HEK293 (cell line): ENCODE data around the gene NRP2.

ENCODE experiments used
- AEBP2 ChIP-seq: fragments of 450-650 bp; formaldehyde crosslinking; IDR thresholded peaks from 2 replicates; pipeline ENCODE4 v1.5.1; 2016; ENCODE audit warnings: missing biosample characterization, missing genetic modification characterization, borderline replicate concordance
- KLF7 ChIP-seq: fragments of 450-650 bp; formaldehyde crosslinking; IDR thresholded peaks from 2 replicates; pipeline ENCODE4 v1.5.1; 2016; ENCODE audit warnings: missing biosample characterization, missing genetic modification characterization, borderline replicate concordance
- OVOL3 ChIP-seq: fragments of 450-650 bp; formaldehyde crosslinking; IDR thresholded peaks from 2 replicates; pipeline ENCODE4 v1.5.1; 2016; ENCODE audit warnings: missing biosample characterization, missing genetic modification characterization
- PBX3 ChIP-seq: sonication (generic); formaldehyde crosslinking; IDR thresholded peaks from 2 replicates; pipeline ENCODE4 v1.8.1; 2022; ENCODE audit warnings: mild to moderate bottlenecking, moderate library complexity, missing genetic modification reagents
- PRDM1 ChIP-seq: fragments of 450-650 bp; formaldehyde crosslinking; IDR thresholded peaks from 2 replicates; pipeline ENCODE4; 2016; ENCODE audit warnings: missing biosample characterization, missing genetic modification characterization
- ZBTB48 ChIP-seq: fragments of 450-650 bp; formaldehyde crosslinking; IDR thresholded peaks from 2 replicates; pipeline ENCODE4 v1.5.1; 2016; ENCODE audit warnings: missing biosample characterization, missing genetic modification characterization
- ZFHX2 ChIP-seq: fragments of 450-650 bp; formaldehyde crosslinking; conservative IDR thresholded peaks from 2 replicates; pipeline ENCODE4 v1.5.1; 2016; ENCODE audit warnings: missing biosample characterization, missing genetic modification characterization
- ZNF10 ChIP-seq: fragments of 450-650 bp; formaldehyde crosslinking; IDR thresholded peaks from 2 replicates; pipeline ENCODE4 v1.5.1; 2017; ENCODE audit warnings: missing biosample characterization, missing genetic modification characterization
- ZNF146 ChIP-seq: fragments of 450-650 bp; formaldehyde crosslinking; IDR thresholded peaks from 2 replicates; pipeline ENCODE4 v1.5.1; 2016; ENCODE audit warnings: missing biosample characterization, missing genetic modification characterization
- ZNF148 ChIP-seq: fragments of 450-650 bp; formaldehyde crosslinking; IDR thresholded peaks from 2 replicates; pipeline ENCODE4 v1.5.0; 2017; ENCODE audit warnings: missing biosample characterization, missing genetic modification characterization, borderline replicate concordance
- ZNF174 ChIP-seq: fragments of 450-650 bp; formaldehyde crosslinking; IDR thresholded peaks from 2 replicates; pipeline ENCODE4 v1.5.0; 2017; ENCODE audit warnings: missing biosample characterization, mild to moderate bottlenecking, missing genetic modification characterization
- ZNF184 ChIP-seq: fragments of 450-650 bp; IDR thresholded peaks from 2 replicates; pipeline ENCODE4 v1.5.1; 2018; ENCODE audit warnings: missing biosample characterization, mild to moderate bottlenecking, missing genetic modification characterization
- ZNF19 ChIP-seq: fragments of 450-650 bp; formaldehyde crosslinking; IDR thresholded peaks from 2 replicates; pipeline ENCODE4; 2016; ENCODE audit warnings: missing biosample characterization, missing genetic modification characterization, low read depth
- ZNF223 ChIP-seq: fragments of 450-650 bp; formaldehyde crosslinking; IDR thresholded peaks from 2 replicates; pipeline ENCODE4 v1.5.1; 2016; ENCODE audit warnings: missing biosample characterization, missing genetic modification characterization
- ZNF302 ChIP-seq: fragments of 450-650 bp; formaldehyde crosslinking; IDR thresholded peaks from 2 replicates; pipeline ENCODE4 v1.5.1; 2016; ENCODE audit warnings: missing biosample characterization, missing genetic modification characterization, low read depth
- ZNF311 ChIP-seq: fragments of 450-650 bp; formaldehyde crosslinking; IDR thresholded peaks from 2 replicates; pipeline ENCODE4 v1.5.1; 2017; ENCODE audit warnings: missing biosample characterization, missing genetic modification characterization, borderline replicate concordance
- ZNF366 ChIP-seq: fragments of 450-650 bp; formaldehyde crosslinking; conservative IDR thresholded peaks from 2 replicates; pipeline ENCODE4 v1.5.1; 2016; ENCODE audit warnings: missing biosample characterization, missing genetic modification characterization
- ZNF518A ChIP-seq: fragments of 450-650 bp; formaldehyde crosslinking; conservative IDR thresholded peaks from 2 replicates; pipeline ENCODE4 v1.5.1; 2016; ENCODE audit warnings: low read depth, missing biosample characterization, missing genetic modification characterization
- ZNF610 ChIP-seq: fragments of 450-650 bp; formaldehyde crosslinking; IDR thresholded peaks from 2 replicates; pipeline ENCODE4 v1.5.1; 2016; ENCODE audit warnings: missing biosample characterization, missing genetic modification characterization, borderline replicate concordance
- ZNF624 ChIP-seq: fragments of 450-650 bp; formaldehyde crosslinking; IDR thresholded peaks from 2 replicates; pipeline ENCODE4 v1.5.1; 2017; ENCODE audit warnings: missing biosample characterization, missing genetic modification characterization
- ZNF664 ChIP-seq: fragments of 450-650 bp; formaldehyde crosslinking; IDR thresholded peaks from 2 replicates; pipeline ENCODE4 v1.5.1; 2016; ENCODE audit warnings: missing biosample characterization, missing genetic modification characterization
- ZNF670 ChIP-seq: fragments of 450-650 bp; formaldehyde crosslinking; IDR thresholded peaks from 2 replicates; pipeline ENCODE4 v1.5.1; 2016; ENCODE audit warnings: missing biosample characterization, missing genetic modification characterization, low read depth
- ZNF747 ChIP-seq: fragments of 450-650 bp; formaldehyde crosslinking; IDR thresholded peaks from 2 replicates; pipeline ENCODE4 v1.5.1; 2016; ENCODE audit warnings: missing biosample characterization, missing genetic modification characterization
- ZNF768 ChIP-seq: fragments of 450-650 bp; formaldehyde crosslinking; IDR thresholded peaks from 2 replicates; pipeline ENCODE4 v1.5.1; 2018; ENCODE audit warnings: missing biosample characterization, mild to moderate bottlenecking, missing genetic modification characterization
- ZNF785 ChIP-seq: fragments of 450-650 bp; formaldehyde crosslinking; IDR thresholded peaks from 2 replicates; pipeline ENCODE4 v1.5.1; 2016; ENCODE audit warnings: missing biosample characterization, missing genetic modification characterization
- ZNF792 ChIP-seq: fragments of 450-650 bp; formaldehyde crosslinking; IDR thresholded peaks from 2 replicates; pipeline ENCODE4 v1.5.1; 2016; ENCODE audit warnings: missing biosample characterization, missing genetic modification characterization
- ZSCAN18 ChIP-seq: fragments of 450-650 bp; formaldehyde crosslinking; IDR thresholded peaks from 2 replicates; pipeline ENCODE4 v1.5.1; 2016; ENCODE audit warnings: missing biosample characterization, missing genetic modification characterization
- ZSCAN23 ChIP-seq: fragments of 450-650 bp; formaldehyde crosslinking; IDR thresholded peaks from 2 replicates; pipeline ENCODE4 v1.5.1; 2016; ENCODE audit warnings: missing biosample characterization, missing genetic modification characterization
- TF ChIP-seq, protein P1 (sequence below): fragments of 450-650 bp; formaldehyde crosslinking; IDR thresholded peaks from 2 replicates; pipeline ENCODE4 v1.5.1; 2016; ENCODE audit warnings: missing biosample characterization, missing genetic modification characterization

NRP2 gene

GRCh38 chr2:205680067-205680466, 2.2 kb upstream of the NRP2 start (continued):
- TF ChIP-seq ZNF768: no peak
- TF ChIP-seq ZSCAN18 (tag by site-specific recombination): no peak
- TF ChIP-seq ZNF10: no peak
- no peak for TF ChIP-seq ZNF747 (tag by site-specific recombination)
- no peak for TF ChIP-seq ZNF19 (tag by site-specific recombination)
- peak; percentile 26 for TF ChIP-seq ZNF366 (tag by site-specific recombination)
- TF ChIP-seq ZNF518A (tag by site-specific recombination): peak; percentile 44; the same call in 1 of the 2 replicates
- no peak for TF ChIP-seq ZNF670
- TF ChIP-seq KLF7 (tag by site-specific recombination): no peak
- TF ChIP-seq ZNF664 (tag by site-specific recombination): no peak
- TF ChIP-seq ZNF174: no peak
- TF ChIP-seq ZNF146 (tag by site-specific recombination): no peak
- TF ChIP-seq PRDM1: peak; percentile 69
- TF ChIP-seq ZNF792 (tag by site-specific recombination): no peak
- no peak for TF ChIP-seq ZNF223 (tag by site-specific recombination)
- TF ChIP-seq ZNF624 (tag by site-specific recombination): no peak
- no peak for TF ChIP-seq ZSCAN23 (tag by site-specific recombination)
- TF ChIP-seq ZNF184 (tag by site-specific recombination): peak; percentile 58; the same call in 1 of the 2 replicates
- TF ChIP-seq ZNF302 (tag by site-specific recombination): no peak
- no peak for TF ChIP-seq ZNF785
- TF ChIP-seq, protein P1, sequence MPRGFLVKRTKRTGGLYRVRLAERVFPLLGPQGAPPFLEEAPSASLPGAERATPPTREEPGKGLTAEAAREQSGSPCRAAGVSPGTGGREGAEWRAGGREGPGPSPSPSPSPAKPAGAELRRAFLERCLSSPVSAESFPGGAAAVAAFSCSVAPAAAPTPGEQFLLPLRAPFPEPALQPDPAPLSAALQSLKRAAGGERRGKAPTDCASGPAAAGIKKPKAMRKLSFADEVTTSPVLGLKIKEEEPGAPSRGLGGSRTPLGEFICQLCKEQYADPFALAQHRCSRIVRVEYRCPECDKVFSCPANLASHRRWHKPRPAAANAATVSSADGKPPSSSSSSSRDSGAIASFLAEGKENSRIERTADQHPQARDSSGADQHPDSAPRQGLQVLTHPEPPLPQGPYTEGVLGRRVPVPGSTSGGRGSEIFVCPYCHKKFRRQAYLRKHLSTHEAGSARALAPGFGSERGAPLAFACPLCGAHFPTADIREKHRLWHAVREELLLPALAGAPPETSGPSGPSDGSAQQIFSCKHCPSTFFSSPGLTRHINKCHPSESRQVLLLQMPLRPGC (tag by site-specific recombination): no peak
- TF ChIP-seq AEBP2: no peak
- TF ChIP-seq PBX3 (CRISPR knock-in tag): no peak
- no peak for TF ChIP-seq ZNF311 (tag by site-specific recombination)
- no peak for TF ChIP-seq ZNF610 (tag by site-specific recombination)
- TF ChIP-seq ZFHX2 (tag by site-specific recombination): no peak
- TF ChIP-seq OVOL3 (tag by site-specific recombination): no peak
- TF ChIP-seq ZNF148 (tag by site-specific recombination): no peak
- TF ChIP-seq ZBTB48 (tag by site-specific recombination): peak; percentile 24; the same call in 1 of the 2 replicates
